ENCODE data around the gene MGAT5B. TPM values are rescaled to one million over a fixed set of nuclear protein-coding genes. Genes with fewer than 3 reads are reported as not detected.

MGAT5B gene
- total RNA-seq, 1 experiment from 2014 or later: 4.4 TPM

- no peak overlapping the region for H2AFZ ChIP-seq (ENCODE audit: low read depth, low read length, poor library complexity, severe bottlenecking)
- intact Hi-C loops (cut with micrococcal nuclease): no loop called here
- no peak overlapping the region for H3K27ac ChIP-seq (ENCODE audit: low read depth, low read length)
- no peaks in the 10 kb centered on the region for H4K20me1 ChIP-seq (ENCODE audit: insufficient read depth)
- no peaks in the 10 kb centered on the region for H3K9me3 ChIP-seq (ENCODE audit: control insufficient read depth in 1 of 2, insufficient read depth in 1 of 2, low read depth in 1 of 2, low read length in 2 of 2)
- no peak overlapping the region for H3K4me2 ChIP-seq (ENCODE audit: low read length)
- H3K36me3 ChIP-seq (ENCODE audit: control insufficient read depth in 1 of 2, insufficient read depth in 2 of 2, low read length in 2 of 2): no peaks in the 10 kb centered on the region
- H3K4me3 ChIP-seq (replicated peaks in 1 of 2; ENCODE audit: low read depth in 1 of 2, low read length in 2 of 2): no peak overlapping the region
- ATAC-seq: no peak
- no peak for DNase-seq (ENCODE audit: low read depth, low spot score)
- no peak overlapping the region for H3K9ac ChIP-seq (ENCODE audit: low read length)
- no peaks in the 10 kb centered on the region for H3K4me1 ChIP-seq (ENCODE audit: control insufficient read depth in 1 of 2, insufficient read depth in 2 of 2, low read length in 2 of 2)
- H3K9me2 ChIP-seq (ENCODE audit: insufficient read depth): no peaks in the 10 kb centered on the region
- BruUV-seq (replicated peaks): no TSS peak
- no peaks in the 10 kb centered on the region; the same call in 1 of the 2 replicates for H3K27me3 ChIP-seq (ENCODE audit: insufficient read depth, low read length)
- TF ChIP-seq EGR1 (IDR thresholded peaks at IDR 0.05; ENCODE audit: low read depth) (no peak), SP1 (IDR thresholded peaks at IDR 0.05; ENCODE audit: low read depth) (no peak)
- ChIA-PET POLR2A (interaction anchor here (0.6 kb wide), 1 partner anchor 153 kb away, joined by 3 read pairs; no protein-coding TSS in a partner anchor), CTCF (no interaction called here), RAD21 (ENCODE audit: low non-redundant PET in 1 of 2, low total read pairs in 2 of 2, uncharacterized antibody in 2 of 2, unreplicated experiment in 2 of 2) (no interaction called here)
- no peaks in the 10 kb centered on the region for H3K79me2 ChIP-seq (ENCODE audit: insufficient read depth, low read length)
Observed at GRCh38 chr17:76953946-76954345, 85.7 kb downstream of the MGAT5B start.

GRCh38 chr17:76955191-76955590, 87.0 kb downstream of the MGAT5B start:
- CTCF ChIA-PET: no interaction called here
- no TSS peak for BruUV-seq (replicated peaks)
- H3K4me3 ChIP-seq (replicated peaks in 1 of 2; ENCODE audit: low read depth in 1 of 2, low read length in 2 of 2): no peak overlapping the region
- H3K9me2 ChIP-seq (ENCODE audit: insufficient read depth): no peaks in the 10 kb centered on the region
- H3K27me3 ChIP-seq (ENCODE audit: insufficient read depth, low read length): no peaks in the 10 kb centered on the region; the same call in 1 of the 2 replicates
- TF ChIP-seq FOSL1 (IDR thresholded peaks at IDR 0.05; ENCODE audit: low read depth) (no peak), ZFX (IDR thresholded peaks at IDR 0.05) (no peak), POLR2AphosphoS5 (IDR thresholded peaks at IDR 0.05; ENCODE audit: low read depth, low read length) (no peak), EZH2phosphoT487 (IDR thresholded peaks at IDR 0.05; ENCODE audit: borderline replicate concordance) (no peak), CEBPB (IDR thresholded peaks at IDR 0.05; ENCODE audit: low read depth) (no peak), ATF3 (IDR thresholded peaks at IDR 0.05) (no peak)
- no peak overlapping the region for H3K27ac ChIP-seq (ENCODE audit: low read depth, low read length)
- H4K20me1 ChIP-seq (ENCODE audit: insufficient read depth): no peaks in the 10 kb centered on the region
- H3K9me3 ChIP-seq (ENCODE audit: control insufficient read depth in 1 of 2, insufficient read depth in 1 of 2, low read depth in 1 of 2, low read length in 2 of 2): no peaks in the 10 kb centered on the region
- POLR2A ChIA-PET: no interaction called here
- no peaks in the 10 kb centered on the region for H3K79me2 ChIP-seq (ENCODE audit: insufficient read depth, low read length)
- H3K4me2 ChIP-seq (ENCODE audit: low read length): no peak overlapping the region
- no peak for ATAC-seq
- no peak for DNase-seq (ENCODE audit: low read depth, low spot score)
- H3K4me1 ChIP-seq (ENCODE audit: control insufficient read depth in 1 of 2, insufficient read depth in 2 of 2, low read length in 2 of 2): no peaks in the 10 kb centered on the region
- no peak overlapping the region for H3K9ac ChIP-seq (ENCODE audit: low read length)
- no peaks in the 10 kb centered on the region for H3K36me3 ChIP-seq (ENCODE audit: control insufficient read depth in 1 of 2, insufficient read depth in 2 of 2, low read length in 2 of 2)
- intact Hi-C loops (cut with micrococcal nuclease): no loop called here
- H2AFZ ChIP-seq (ENCODE audit: low read depth, low read length, poor library complexity, severe bottlenecking): no peak overlapping the region
- RAD21 ChIA-PET (ENCODE audit: low non-redundant PET in 1 of 2, low total read pairs in 2 of 2, uncharacterized antibody in 2 of 2, unreplicated experiment in 2 of 2): no interaction called here
